Naive thymus-derived CD4-positive, alpha-beta T cell (primary cell): Measurements from ENCODE around the gene ZNF185. TPM values are rescaled to one million over a fixed set of nuclear protein-coding genes. Genes with fewer than 3 reads are reported as not detected.

ENCODE experiments used
- ATAC-seq: fragments of 150-1000 bp; cut with Tn5 transposase; 2 replicates; pipeline ENCODE4 v1.10.0; 2021; ENCODE audit warnings: mild to moderate bottlenecking, moderate library complexity
- CTCF ChIA-PET: fragments of 350-600 bp; sonication (Branson Sonifier 250); formaldehyde crosslinking; loops from one replicate; lab custom pipeline; 2021; ENCODE audit warnings: antibody characterized with exemption; lab: Charles Lee
- POLR2A ChIA-PET: fragments of 350-600 bp; sonication (Branson Sonifier 250); formaldehyde crosslinking; loops from one replicate; lab custom pipeline; 2021; ENCODE audit warnings: antibody characterized with exemption, inconsistent platforms; lab: Charles Lee
- DNase-seq, 9 donors: peaks; one replicate each; pipeline versions ENCODE4 v3.0.0 to v3.0.0-alpha.2; 2020 to 2022; ENCODE audit warnings: mixed read lengths in 1 of 9
- H3K27ac ChIP-seq: one replicate; pipeline ENCODE4 v1.7.0; 2013; ENCODE audit warnings: mild to moderate bottlenecking, low read depth, low read length, moderate library complexity
- H3K27me3 ChIP-seq, 2 donors: one replicate each; pipeline ENCODE4 v1.7.0; 2013; ENCODE audit warnings: low read length in 2 of 2, mild to moderate bottlenecking in 2 of 2, moderate library complexity in 2 of 2; ENCODE audit not compliant: control insufficient read depth in 2 of 2, insufficient read depth in 2 of 2
- H3K36me3 ChIP-seq, 3 experiments: 1 replicate in 2 of 3; 2 replicates in 1 of 3; pipeline ENCODE4 v1.7.0; 2013; ENCODE audit warnings: low read length in 3 of 3, mild to moderate bottlenecking in 3 of 3, moderate library complexity in 1 of 3; ENCODE audit not compliant: insufficient read depth in 3 of 3, control insufficient read depth in 2 of 3
- H3K4me1 ChIP-seq, 2 donors: one replicate each; pipeline ENCODE4 v1.7.0; 2013; ENCODE audit warnings: low read length in 2 of 2, mild to moderate bottlenecking in 2 of 2, moderate library complexity in 1 of 2; ENCODE audit not compliant: control insufficient read depth in 2 of 2, insufficient read depth in 2 of 2
- H3K4me3 ChIP-seq: 2 replicates; pipeline ENCODE4 v1.7.0; 2013; ENCODE audit warnings: mild to moderate bottlenecking, low read length
- H3K9me3 ChIP-seq, 3 experiments: 1 replicate in 2 of 3; 2 replicates in 1 of 3; pipeline ENCODE4 v1.7.0; 2013; ENCODE audit warnings: low read length in 3 of 3; ENCODE audit not compliant: control insufficient read depth in 2 of 3
- H3K27ac Mint-ChIP-seq, 9 donors: one replicate each; pipeline ENCODE4 v1.8.0; 2020 to 2022; ENCODE audit warnings: mixed read lengths in 9 of 9, mild to moderate bottlenecking in 8 of 9, moderate library complexity in 5 of 9, inconsistent platforms in 2 of 9
- H3K27me3 Mint-ChIP-seq, 5 donors: one replicate each; pipeline ENCODE4 v1.8.0; 2021 to 2022; ENCODE audit warnings: mixed read lengths in 5 of 5, mild to moderate bottlenecking in 1 of 5
- H3K36me3 Mint-ChIP-seq, 5 donors: one replicate each; pipeline ENCODE4 v1.8.0; 2020 to 2022; ENCODE audit warnings: mixed read lengths in 5 of 5, mild to moderate bottlenecking in 3 of 5, inconsistent platforms in 1 of 5
- H3K4me1 Mint-ChIP-seq, 7 donors: one replicate each; pipeline ENCODE4 v1.8.0; 2020 to 2022; ENCODE audit warnings: mixed read lengths in 7 of 7, mild to moderate bottlenecking in 3 of 7, inconsistent platforms in 1 of 7
- H3K4me3 Mint-ChIP-seq, 10 donors: one replicate each; pipeline ENCODE4 v1.8.0; 2020 to 2022; ENCODE audit warnings: mild to moderate bottlenecking in 10 of 10, mixed read lengths in 10 of 10, moderate library complexity in 6 of 10, inconsistent platforms in 2 of 10
- H3K9me3 Mint-ChIP-seq, 11 donors: one replicate each; pipeline ENCODE4 v1.8.0; 2020 to 2022; ENCODE audit warnings: mixed read lengths in 11 of 11, mild to moderate bottlenecking in 4 of 11, inconsistent platforms in 1 of 11, moderate library complexity in 1 of 11
- intact Hi-C, 2 donors: fragments of 100-400 bp; cut with micrococcal nuclease; formaldehyde crosslinking; loops; one replicate each; pipeline ENCODE4 v1.15.1; 2023
- polyA plus RNA-seq, 2 donors: library from polyadenylated mRNA; unstranded; fragments of 300-500 nt; fragmentation: Illumina TruSeq; gene quantifications; one replicate each; pipeline ENCODE4 v1.2.3, GENCODE V29; 2021
- total RNA-seq, 6 experiments: library from RNA in 5 of 6; stranded (reverse) in 5 of 6; gene quantifications; 1 replicate in 5 of 6; 2 replicates in 1 of 6; pipeline ENCODE4 v1.2.3 and lab custom pipeline; 2021 to 2026

Gene ZNF185
- total and polyA plus RNA-seq, 7 experiments from 2014 or later, result 0.58 to 16.0 (median 3.2) TPM

GRCh38 chrX:152866386-152866785 is 31.5 kb upstream of the ZNF185 start:
- Histone ChIP-seq H3K4me3 (no peak overlapping the region), H3K36me3 (peaks cover 0 to 33% (median 0%) of the 10 kb centered on the region in 3 experiments), H3K9me3 (no peaks in the 10 kb centered on the region), H3K27me3 (no peaks in the 10 kb centered on the region), H3K4me1 (no peaks in the 10 kb centered on the region), H3K27ac (no peak overlapping the region)
- H3K9me3 Mint-ChIP-seq, result no peaks in the 10 kb centered on the region
- ChIA-PET CTCF (no interaction called here), POLR2A (no interaction called here)
- H3K27ac Mint-ChIP-seq, result no peak overlapping the region
- peaks cover 0 to 24% (median 0%) of the 10 kb centered on the region in 5 donors for H3K36me3 Mint-ChIP-seq
- no peak overlapping the region for H3K4me3 Mint-ChIP-seq
- ATAC-seq, result no peak
- DNase-seq, result no peak
- intact Hi-C loops, result no loop called here
- no peaks in the 10 kb centered on the region for H3K27me3 Mint-ChIP-seq
- H3K4me1 Mint-ChIP-seq, result no peaks in the 10 kb centered on the region

GRCh38 chrX:152869972-152870371 is 27.9 kb upstream of the ZNF185 start:
- Mint-ChIP-seq H3K9me3 (no peaks in the 10 kb centered on the region), H3K36me3 (peaks cover 0 to 17% (median 0%) of the 10 kb centered on the region in 5 donors), H3K4me1 (peaks cover 5 to 12% (median 9%) of the 10 kb centered on the region in 7 donors), H3K27ac (no peak overlapping the region), H3K27me3 (no peaks in the 10 kb centered on the region), H3K4me3 (no peak overlapping the region)
- DNase-seq (no peak), ATAC-seq (no peak)
- Histone ChIP-seq H3K4me1 (no peaks in the 10 kb centered on the region), H3K9me3 (no peaks in the 10 kb centered on the region), H3K4me3 (no peak overlapping the region), H3K27me3 (no peaks in the 10 kb centered on the region), H3K36me3 (peaks cover 0 to 25% (median 0%) of the 10 kb centered on the region in 3 experiments), H3K27ac (no peak overlapping the region)
- intact Hi-C loops, result no loop called here
- ChIA-PET POLR2A (no interaction called here), CTCF (no interaction called here)

- intact Hi-C loops, result no loop called here
- Histone ChIP-seq H3K4me3 (no peak overlapping the region), H3K4me1 (no peaks in the 10 kb centered on the region), H3K27me3 (no peaks in the 10 kb centered on the region), H3K36me3 (peaks cover 0 to 16% (median 0%) of the 10 kb centered on the region in 3 experiments), H3K27ac (no peak overlapping the region), H3K9me3 (no peaks in the 10 kb centered on the region)
- H3K4me1 Mint-ChIP-seq, result peaks cover 5 to 12% (median 10%) of the 10 kb centered on the region in 7 donors
- POLR2A ChIA-PET, result no interaction called here
- no peak for DNase-seq
- CTCF ChIA-PET, result no interaction called here
- H3K9me3 Mint-ChIP-seq, result peaks cover 0 to 2% (median 0%) of the 10 kb centered on the region in 11 donors
- peaks cover 0 to 17% (median 0%) of the 10 kb centered on the region in 5 donors for H3K36me3 Mint-ChIP-seq
- ATAC-seq, result no peak
- H3K27ac Mint-ChIP-seq, result peak overlapping the region in 5 of 9 donors; percentile 6 to 86 (median 56)
- H3K4me3 Mint-ChIP-seq, result no peak overlapping the region
- no peaks in the 10 kb centered on the region for H3K27me3 Mint-ChIP-seq
These were observed 26.6 kb upstream of the ZNF185 start for GRCh38 chrX:152871260-152871659.

- Histone ChIP-seq H3K27me3 (no peaks in the 10 kb centered on the region), H3K4me1 (no peaks in the 10 kb centered on the region), H3K27ac (no peak overlapping the region), H3K9me3 (no peaks in the 10 kb centered on the region), H3K4me3 (no peak overlapping the region), H3K36me3 (peaks cover 0 to 11% (median 0%) of the 10 kb centered on the region in 3 experiments)
- H3K4me3 Mint-ChIP-seq, result no peak overlapping the region
- ATAC-seq (no peak), DNase-seq (no peak)
- ChIA-PET POLR2A (no interaction called here), CTCF (no interaction called here)
- intact Hi-C loops, result no loop called here
- peaks cover 0 to 4% (median 0%) of the 10 kb centered on the region in 11 donors for H3K9me3 Mint-ChIP-seq
- H3K27me3 Mint-ChIP-seq, result no peaks in the 10 kb centered on the region
- peaks cover 5 to 12% (median 10%) of the 10 kb centered on the region in 7 donors for H3K4me1 Mint-ChIP-seq
- peak overlapping the region in 1 of 9 donors; percentile 43 for H3K27ac Mint-ChIP-seq
- peaks cover 0 to 13% (median 0%) of the 10 kb centered on the region in 5 donors for H3K36me3 Mint-ChIP-seq
These were observed 25.3 kb upstream of the ZNF185 start for GRCh38 chrX:152872522-152872921.

- H3K4me3 ChIP-seq, result no peak overlapping the region
- CTCF ChIA-PET, result no interaction called here
- POLR2A ChIA-PET, result no interaction called here
- no peaks in the 10 kb centered on the region for H3K4me1 ChIP-seq
- Mint-ChIP-seq H3K27me3 (no peaks in the 10 kb centered on the region), H3K9me3 (peaks cover 0 to 4% (median 0%) of the 10 kb centered on the region in 11 donors), H3K4me1 (peaks cover 5 to 12% (median 10%) of the 10 kb centered on the region in 7 donors), H3K36me3 (peaks cover 0 to 13% (median 0%) of the 10 kb centered on the region in 5 donors), H3K27ac (peak overlapping the region in 1 of 9 donors; percentile 78), H3K4me3 (no peak overlapping the region)
- no peaks in the 10 kb centered on the region for H3K27me3 ChIP-seq
- intact Hi-C loops, result no loop called here
- DNase-seq (no peak), ATAC-seq (no peak)
- no peaks in the 10 kb centered on the region for H3K9me3 ChIP-seq
- no peak overlapping the region for H3K27ac ChIP-seq
- peaks cover 0 to 6% (median 0%) of the 10 kb centered on the region in 3 experiments for H3K36me3 ChIP-seq
These were observed 24.5 kb upstream of the ZNF185 start for GRCh38 chrX:152873361-152873760.

- Mint-ChIP-seq H3K4me3 (no peak overlapping the region), H3K9me3 (peaks cover 0 to 4% (median 0%) of the 10 kb centered on the region in 11 donors), H3K27ac (no peak overlapping the region), H3K36me3 (no peaks in the 10 kb centered on the region), H3K4me1 (peaks cover 1 to 8% (median 5%) of the 10 kb centered on the region in 7 donors), H3K27me3 (no peaks in the 10 kb centered on the region)
- Histone ChIP-seq H3K9me3 (no peaks in the 10 kb centered on the region), H3K4me1 (no peaks in the 10 kb centered on the region), H3K27ac (no peak overlapping the region), H3K27me3 (no peaks in the 10 kb centered on the region), H3K4me3 (no peak overlapping the region), H3K36me3 (no peaks in the 10 kb centered on the region)
- DNase-seq (no peak), ATAC-seq (no peak)
- ChIA-PET POLR2A (no interaction called here), CTCF (no interaction called here)
- intact Hi-C loops, result no loop called here
These were observed 20.7 kb upstream of the ZNF185 start for GRCh38 chrX:152876931-152877840.
